ENCODE data around the gene BLVRA.
"Not testable (repeated sequence)": the region's sequence is repeated elsewhere in the genome, so short reads cannot be mapped to it uniquely, and the experiment has no call there.

The BLVRA gene

DNA sequence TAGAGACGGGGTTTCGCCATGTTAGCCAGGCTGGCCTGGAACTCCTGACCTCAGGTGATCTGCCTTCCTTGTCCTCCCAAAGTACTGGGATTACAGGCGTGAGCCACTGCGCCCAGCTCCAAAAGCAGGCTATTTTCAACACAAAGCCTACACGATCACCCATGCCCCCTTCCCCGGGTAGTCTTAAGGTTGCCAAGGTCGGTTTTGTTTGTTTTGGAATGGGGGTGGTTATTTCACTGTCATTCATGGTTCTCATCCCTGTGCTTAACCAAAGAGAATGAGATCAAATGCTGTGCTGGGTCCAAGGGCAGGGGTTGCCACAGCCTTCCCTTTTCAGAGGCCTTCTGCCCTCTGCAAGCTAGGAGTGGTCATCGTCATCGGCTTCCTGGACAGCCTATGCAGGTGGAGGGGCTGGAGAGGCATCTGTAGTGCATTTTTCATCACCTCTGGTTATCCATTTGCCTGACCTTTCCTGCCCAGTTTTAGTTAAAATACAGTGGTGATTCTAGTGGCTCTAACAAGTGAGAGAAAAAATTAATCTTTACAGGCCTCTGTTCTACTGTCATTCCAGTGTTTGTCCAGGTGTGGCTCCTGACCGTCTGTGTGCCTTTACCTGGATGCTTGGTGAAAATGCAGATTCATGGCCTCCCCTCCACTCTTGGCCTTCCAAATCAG is 11.4 kb downstream of the BLVRA start:
- TF ChIP-seq, protein P1, sequence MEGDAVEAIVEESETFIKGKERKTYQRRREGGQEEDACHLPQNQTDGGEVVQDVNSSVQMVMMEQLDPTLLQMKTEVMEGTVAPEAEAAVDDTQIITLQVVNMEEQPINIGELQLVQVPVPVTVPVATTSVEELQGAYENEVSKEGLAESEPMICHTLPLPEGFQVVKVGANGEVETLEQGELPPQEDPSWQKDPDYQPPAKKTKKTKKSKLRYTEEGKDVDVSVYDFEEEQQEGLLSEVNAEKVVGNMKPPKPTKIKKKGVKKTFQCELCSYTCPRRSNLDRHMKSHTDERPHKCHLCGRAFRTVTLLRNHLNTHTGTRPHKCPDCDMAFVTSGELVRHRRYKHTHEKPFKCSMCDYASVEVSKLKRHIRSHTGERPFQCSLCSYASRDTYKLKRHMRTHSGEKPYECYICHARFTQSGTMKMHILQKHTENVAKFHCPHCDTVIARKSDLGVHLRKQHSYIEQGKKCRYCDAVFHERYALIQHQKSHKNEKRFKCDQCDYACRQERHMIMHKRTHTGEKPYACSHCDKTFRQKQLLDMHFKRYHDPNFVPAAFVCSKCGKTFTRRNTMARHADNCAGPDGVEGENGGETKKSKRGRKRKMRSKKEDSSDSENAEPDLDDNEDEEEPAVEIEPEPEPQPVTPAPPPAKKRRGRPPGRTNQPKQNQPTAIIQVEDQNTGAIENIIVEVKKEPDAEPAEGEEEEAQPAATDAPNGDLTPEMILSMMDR (IDR thresholded peaks at IDR 0.05; ENCODE audit: borderline replicate concordance, insufficient read depth, low read depth, low read length) = no peak
- H3K4me3 ChIP-seq (ENCODE audit: low read depth, low read length) = no peak overlapping the region

DNA sequence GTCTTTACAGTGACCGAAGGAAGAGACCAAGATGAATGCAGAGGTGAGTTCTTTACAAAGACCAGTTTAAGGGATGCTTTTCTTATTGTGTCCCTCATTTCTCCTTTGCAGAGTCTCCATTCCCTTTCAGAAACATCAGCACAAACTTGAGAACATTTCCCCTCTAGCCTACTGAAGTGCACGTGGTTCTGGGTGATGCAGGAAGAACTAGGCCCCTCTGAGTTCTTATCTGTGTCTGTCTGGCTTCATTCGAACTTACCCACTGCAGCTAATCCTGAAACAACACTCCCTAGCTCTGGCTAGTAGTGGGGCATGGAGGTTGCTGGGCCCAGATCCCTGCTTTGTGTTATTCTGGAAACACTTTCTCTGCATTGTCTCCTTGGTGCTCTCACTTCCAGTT is 12.6 kb downstream of the BLVRA start:
- no peak overlapping the region for H3K4me3 ChIP-seq (ENCODE audit: low read depth, low read length)
- TF ChIP-seq, protein P1 (IDR thresholded peaks at IDR 0.05; ENCODE audit: borderline replicate concordance, insufficient read depth, low read depth, low read length) = no peak

DNA sequence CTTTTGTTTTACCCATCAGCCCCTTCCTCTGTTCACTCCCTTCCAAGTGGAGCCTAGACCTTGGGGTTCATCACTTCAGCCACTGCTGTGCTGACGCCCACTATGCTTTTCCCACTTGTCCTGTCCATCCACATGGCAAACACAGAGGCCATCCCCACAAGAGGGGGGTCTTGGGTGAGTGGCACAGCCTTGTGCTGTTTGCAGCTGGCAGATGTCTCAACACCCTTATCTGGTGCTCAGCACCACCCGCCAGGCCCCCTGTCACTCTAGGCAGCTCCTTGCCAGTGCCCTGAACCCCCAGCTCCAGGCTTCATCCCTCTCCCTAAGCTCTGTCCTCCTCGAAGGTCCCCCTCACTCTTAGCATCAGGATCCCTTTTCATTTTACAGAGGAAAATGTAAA is 13.1 kb downstream of the BLVRA start:
- H3K4me3 ChIP-seq (ENCODE audit: low read depth, low read length) = no peak overlapping the region
- TF ChIP-seq, protein P1 (IDR thresholded peaks at IDR 0.05; ENCODE audit: borderline replicate concordance, insufficient read depth, low read depth, low read length) = no peak

DNA sequence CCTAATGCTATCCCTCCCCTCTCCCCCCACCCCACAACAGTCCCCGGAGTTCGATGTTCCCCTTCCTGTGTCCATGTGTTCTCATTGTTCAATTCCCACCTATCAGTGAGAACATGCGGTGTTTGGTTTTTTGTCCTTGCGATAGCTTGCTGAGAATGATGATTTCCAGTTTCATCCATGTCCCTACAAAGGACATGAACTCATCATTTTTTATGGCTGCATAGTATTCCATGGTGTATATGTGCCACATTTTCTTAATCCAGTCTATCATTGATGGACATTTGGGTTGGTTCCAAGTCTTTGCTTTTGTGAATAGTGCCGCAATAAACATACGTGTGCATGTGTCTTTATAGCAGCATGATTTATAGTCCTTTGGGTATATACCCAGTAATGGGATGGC is 14.8 kb downstream of the BLVRA start:
- H3K4me3 ChIP-seq (ENCODE audit: low read depth, low read length) = not testable (repeated sequence)

DNA sequence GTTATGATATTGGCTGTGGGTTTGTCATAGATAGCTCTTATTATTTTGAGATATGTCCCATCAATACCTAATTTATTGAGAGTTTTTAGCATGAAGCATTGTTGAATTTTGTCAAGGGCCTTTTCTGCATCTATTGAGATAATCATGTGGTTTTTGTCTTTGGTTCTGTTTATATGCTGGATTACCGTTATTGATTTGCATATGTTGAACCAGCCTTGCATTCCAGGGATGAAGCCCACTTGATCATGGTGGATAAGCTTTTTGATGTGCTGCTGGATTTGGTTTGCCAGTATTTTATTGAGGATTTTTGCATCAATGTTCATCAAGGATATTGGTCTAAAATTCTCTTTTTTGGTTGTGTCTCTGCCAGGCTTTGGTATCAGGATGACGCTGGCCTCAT is 16.8 kb downstream of the BLVRA start:
- not testable (repeated sequence) for H3K4me3 ChIP-seq (ENCODE audit: low read depth, low read length)

DNA sequence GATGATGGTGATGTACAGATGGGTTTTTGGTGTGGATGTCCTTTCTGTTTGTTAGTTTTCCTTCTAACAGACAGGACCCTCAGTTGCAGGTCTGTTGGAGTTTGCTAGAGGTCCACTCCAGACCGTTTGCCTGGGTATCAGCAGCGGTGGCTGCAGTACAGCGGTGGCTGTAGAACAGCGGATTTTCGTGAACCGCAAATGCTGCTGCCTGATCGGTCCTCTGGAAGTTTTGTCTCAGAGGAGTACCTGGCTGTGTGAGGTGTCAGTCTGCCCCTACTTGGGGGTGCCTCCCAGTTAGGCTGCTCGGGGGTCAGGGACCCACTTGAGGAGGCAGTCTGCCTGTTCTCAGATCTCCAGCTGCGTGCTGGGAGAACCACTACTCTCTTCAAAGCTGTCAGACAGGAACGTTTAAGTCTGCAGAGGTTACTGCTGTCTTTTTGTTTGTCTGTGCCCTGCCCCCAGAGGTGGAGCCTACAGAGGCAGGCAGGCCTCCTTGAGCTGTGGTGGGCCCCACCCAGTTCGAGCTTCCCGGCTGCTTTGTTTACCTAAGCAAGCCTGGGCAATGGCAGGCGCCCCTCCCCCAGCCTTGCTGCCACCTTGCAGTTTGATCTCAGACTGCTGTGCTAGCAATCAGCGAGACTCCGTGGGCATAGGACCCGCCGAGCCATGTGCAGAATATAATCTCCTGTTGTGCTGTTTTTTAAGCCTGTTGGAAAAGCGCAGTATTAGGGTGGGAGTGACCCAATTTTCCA is 20.0 kb downstream of the BLVRA start:
- H3K4me3 ChIP-seq (ENCODE audit: low read depth, low read length) = not testable (repeated sequence)

DNA sequence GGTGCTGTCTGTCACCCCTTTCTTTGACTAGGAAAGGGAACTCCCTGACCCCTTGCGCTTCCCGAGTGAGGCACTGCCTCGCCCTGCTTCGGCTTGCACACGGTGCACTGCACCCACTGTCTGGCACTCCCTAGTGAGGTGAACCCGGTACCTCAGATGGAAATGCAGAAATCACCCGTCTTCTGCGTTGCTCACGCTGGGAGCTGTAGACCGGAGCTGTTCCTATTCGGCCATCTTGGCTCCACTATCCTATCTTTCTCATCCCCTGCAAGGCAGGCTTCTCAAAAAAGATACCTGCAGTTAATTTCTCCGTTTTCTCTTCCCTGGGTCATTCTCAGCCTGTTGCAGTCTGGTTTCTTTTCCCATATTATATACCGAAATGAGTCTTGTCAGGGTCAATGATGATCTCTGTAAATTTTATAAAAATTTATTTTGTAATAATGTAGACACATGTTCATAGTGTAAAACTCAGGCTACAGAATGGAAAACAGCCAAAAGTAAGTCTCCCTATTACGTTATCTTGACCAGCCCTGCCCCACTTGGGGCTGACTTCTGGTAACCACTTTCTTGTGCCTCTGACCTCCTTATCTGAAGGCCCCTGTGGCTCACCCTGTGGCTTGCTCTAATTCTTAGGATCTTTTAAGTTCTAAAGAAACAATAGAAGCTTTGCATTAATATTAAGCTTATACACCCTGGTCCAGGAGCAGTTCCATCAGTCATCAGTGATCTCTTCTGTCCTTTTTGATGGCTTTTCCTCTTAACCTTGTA is 20.7 kb downstream of the BLVRA start:
- H3K4me3 ChIP-seq (ENCODE audit: low read depth, low read length) = no peak overlapping the region
- TF ChIP-seq, protein P1 (IDR thresholded peaks at IDR 0.05; ENCODE audit: borderline replicate concordance, insufficient read depth, low read depth, low read length) = no peak

DNA sequence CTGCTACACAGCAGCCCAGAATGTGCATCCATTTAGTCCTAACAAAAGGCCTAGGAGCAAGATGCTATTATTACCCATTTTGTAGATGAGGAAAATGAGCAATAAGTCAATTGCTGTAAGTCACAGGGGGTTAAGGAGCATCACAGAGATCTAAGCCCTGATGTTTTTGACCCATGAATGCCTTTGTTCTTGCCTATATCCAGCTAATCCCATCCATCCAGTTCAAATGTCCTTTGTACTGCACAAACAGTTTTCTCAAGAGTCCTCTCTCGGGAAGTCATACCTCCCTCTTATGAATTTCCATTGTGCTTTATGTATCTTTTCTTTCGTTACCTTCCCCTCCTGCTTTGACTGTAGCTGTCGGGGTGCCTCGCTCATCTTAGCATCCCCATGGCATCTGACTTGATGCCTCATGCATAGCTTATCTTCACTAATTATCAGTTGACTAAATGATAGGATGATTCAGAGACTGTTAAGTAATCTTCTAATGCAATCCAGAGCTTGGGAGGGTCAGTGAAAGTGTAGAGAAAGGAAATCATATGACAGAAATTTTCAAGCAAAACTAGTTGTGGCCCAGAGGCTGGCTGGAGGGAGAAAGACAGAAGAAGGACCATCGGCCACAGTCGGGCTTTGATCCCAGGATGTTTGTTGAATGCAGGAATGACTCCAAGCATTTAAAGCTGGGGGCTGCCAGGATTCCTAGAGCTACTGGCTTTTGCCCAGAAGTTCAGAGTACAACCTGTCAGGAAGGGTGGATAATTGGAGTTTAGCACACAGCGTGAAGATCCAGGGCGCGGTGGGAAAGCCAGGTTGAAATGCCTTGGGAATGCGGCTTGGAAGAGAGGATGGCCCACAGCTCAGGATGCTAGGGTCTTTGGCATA is 23.5 kb downstream of the BLVRA start:
- no peak overlapping the region for H3K4me3 ChIP-seq (ENCODE audit: low read depth, low read length)
- TF ChIP-seq, protein P1 (IDR thresholded peaks at IDR 0.05; ENCODE audit: borderline replicate concordance, insufficient read depth, low read depth, low read length) = no peak

Data from GM12875 (cell line).